SK-MEL-5 (cell line): ENCODE results near the gene PLCB2. TPM values are rescaled to one million over a fixed set of nuclear protein-coding genes. Genes with fewer than 3 reads are reported as not detected.
A peak's percentile ranks its signal among the peaks of the same experiment; 100 is the strongest.

Source experiments
- DNase-seq: peaks from one replicate; pipeline ENCODE4 v3.0.0-alpha.2; 2016; ENCODE audit warnings: low read depth, low spot score
- in situ Hi-C: cut with HindIII; loops from 2 replicates; pipeline ENCODE4 v1.10.0; 2016; ENCODE audit warnings: low sequenced_read_pairs, high pct_unique_total_duplicates, low pct_unique_long_range_greater_than_20kb
- polyA plus RNA-seq, 2 experiments: library from polyadenylated mRNA; depleted of rRNA; stranded (reverse); fragments of >200 nt; gene quantifications; 2 replicates each; pipeline ENCODE4 v1.2.3, GENCODE V29; 2015
- total RNA-seq: library from RNA; depleted of rRNA; stranded (reverse); fragments of >200 nt; shearing (Covaris generic); gene quantifications from 2 replicates; pipeline ENCODE4 v1.2.3, GENCODE V29; 2014; rRNA removed

PLCB2 gene
- 1.9 and 3.2 TPM in 2 replicates for total RNA-seq
- polyA plus RNA-seq (2015; cell fraction: cytosol; rRNA removed) = 0.69 and 1.4 TPM in 2 replicates
- 4.2 and 6.5 TPM in 2 replicates for polyA plus RNA-seq (2015; cell fraction: nucleus; rRNA removed)

DNA sequence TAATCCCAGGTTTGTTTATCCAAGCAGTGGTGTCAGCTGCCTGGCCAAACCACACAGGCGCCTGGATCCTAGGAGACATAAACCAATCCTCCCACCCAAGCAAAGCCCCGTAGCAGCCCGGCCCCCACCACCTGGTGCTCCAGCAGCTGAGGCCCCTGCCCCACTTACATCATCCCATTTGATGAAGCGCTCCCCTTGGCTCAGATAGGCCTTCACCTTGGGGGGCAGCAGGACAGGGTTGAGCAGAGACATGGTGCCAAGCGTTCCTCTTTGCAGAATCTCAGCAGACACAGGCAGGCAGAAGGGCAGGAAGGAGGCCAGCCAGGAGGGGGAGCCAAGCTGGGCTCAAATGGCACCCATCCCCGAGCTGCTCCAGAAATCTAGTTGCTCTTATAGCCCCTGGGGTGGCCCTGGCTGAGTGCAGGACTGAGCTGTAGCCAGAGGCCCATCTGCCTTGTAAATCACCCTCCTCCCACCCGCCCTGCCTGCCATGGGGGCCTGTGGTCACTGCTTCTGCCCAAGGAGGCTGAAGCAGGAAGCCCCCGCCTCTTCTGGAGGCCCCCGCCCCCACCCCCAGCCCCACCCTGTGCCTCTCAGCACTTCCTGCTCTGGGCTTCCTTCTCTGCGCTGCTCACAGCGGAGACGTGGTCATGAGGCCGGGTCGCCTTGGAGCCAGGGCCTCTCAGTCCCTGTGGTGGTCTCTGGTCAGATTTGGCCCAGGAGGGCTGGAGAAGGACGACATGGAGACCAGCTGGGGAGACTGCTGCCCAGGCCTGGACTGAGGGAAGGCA lies at the start of gene PLCB2:
TSS of gene PLCB2 (minus strand) at position 515 of the 791 bp plus-strand sequence. CDS start at position 252, 263 bp downstream.
- peak; percentile 35 for DNase-seq
- in situ Hi-C loops = no loop called here

DNA sequence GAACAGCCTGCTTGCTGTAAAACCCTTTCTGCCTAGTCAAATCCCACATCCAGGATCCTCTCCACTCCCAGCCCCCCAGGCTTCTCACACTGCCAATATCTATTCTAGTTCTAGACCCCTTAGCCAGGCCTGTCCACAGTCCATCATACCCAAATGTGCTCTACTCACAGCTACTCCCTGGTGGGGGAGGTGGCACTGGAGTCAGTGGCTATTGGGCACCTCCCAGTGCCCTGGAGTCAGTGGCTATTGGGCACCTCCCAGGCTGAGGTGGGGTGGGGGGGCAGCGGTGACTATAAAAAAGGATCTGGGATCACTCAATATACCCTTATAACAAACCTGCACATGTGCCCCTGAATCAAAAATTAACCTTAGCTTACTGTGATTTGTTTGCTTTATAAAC lies 49.5 kb upstream of the PLCB2 start:
- no peak for DNase-seq
- in situ Hi-C loops = no loop called here

DNA sequence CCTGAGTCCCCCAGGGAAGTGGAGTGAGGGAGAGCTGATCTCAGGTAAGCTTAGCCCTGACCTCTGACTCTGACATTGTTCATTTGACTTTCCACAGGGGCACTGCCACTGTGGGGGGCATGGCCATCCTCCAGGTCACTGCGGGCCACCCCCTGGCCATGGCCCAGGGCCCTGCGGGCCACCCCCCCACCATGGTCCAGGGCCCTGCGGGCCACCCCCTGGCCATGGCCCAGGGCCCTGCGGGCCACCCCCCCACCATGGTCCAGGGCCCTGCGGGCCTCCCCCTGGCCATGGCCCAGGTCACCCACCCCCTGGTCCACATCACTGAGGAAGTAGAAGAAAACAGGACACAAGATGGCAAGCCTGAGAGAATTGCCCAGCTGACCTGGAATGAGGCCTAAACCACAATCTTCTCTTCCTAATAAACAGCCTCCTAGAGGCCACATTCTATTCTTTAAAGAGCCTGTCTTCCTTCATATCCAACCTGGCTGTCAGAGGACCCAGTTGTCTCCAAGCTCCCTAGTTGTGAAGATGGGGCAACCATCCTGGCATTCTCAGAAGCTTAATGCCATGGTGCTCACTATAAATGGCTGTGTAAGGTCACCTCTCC lies 48.3 kb upstream of the PLCB2 start:
- no peak for DNase-seq
- in situ Hi-C loops = no loop called here

DNA sequence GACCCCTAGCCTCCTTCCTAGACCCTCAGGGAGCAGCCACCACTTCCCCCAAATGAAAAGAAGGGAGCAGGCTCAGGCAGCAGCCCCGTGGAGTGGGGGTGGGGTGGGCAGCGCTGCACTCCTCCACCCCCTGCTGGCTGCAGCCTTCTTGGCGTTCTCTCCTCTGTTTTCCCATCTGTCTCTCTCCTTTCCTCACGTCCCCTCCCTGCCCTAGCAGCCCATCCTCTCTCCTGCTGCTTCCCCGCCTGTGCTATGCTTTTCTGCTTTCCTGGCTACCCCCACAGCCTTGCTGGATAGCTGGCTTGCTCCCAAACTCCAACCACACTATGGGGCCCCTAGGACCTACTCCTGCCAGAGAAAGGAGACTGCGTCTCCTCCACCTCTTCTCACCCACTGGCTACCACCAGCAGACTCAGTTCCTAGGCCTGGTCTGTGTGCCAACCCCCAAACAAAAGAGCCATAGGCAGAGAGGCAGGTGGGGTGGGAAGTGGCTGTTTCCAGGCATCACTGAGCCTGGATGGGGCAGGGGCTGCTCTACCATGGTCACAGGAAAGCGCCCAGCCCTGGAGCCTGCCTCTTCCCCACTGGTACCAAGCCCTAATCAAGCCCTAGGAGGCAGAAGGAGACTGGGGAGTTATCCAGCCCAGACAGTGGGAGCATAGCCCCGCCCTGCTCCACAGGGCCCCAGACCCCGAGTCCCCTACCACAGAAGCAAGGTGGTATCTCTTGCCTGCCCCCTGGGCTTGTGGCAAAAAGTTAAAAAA lies 46.9 kb upstream of the PLCB2 start:
- in situ Hi-C loops = no loop called here
- peak; percentile 51 for DNase-seq

DNA sequence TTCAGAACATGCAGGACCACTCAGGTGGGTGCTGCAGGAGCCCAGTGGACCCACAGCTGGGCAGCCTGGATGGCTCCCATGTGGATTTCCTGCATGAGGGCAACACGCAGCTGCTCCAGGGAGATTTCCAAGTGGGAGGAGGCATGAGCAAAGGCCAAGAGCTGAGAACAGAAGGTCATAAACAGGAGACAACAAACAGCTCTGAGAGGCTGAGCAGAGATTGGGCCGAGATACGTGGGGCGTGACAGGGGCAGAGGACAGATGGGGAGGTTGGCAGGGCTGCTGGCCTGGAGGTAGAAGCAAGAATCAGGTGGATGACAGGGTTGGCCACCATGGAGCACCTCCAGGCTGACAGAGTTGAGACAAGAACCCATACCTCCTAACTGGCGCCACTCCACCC lies 46.0 kb upstream of the PLCB2 start:
- in situ Hi-C loops = no loop called here

GRCh38 chr15:40352281-40352901 lies 44.7 kb upstream of the PLCB2 start:
- in situ Hi-C loops = no loop called here
- no peak for DNase-seq

More for the DNA sequence above, 46.0 kb upstream of the PLCB2 start:
- no peak for DNase-seq

DNA sequence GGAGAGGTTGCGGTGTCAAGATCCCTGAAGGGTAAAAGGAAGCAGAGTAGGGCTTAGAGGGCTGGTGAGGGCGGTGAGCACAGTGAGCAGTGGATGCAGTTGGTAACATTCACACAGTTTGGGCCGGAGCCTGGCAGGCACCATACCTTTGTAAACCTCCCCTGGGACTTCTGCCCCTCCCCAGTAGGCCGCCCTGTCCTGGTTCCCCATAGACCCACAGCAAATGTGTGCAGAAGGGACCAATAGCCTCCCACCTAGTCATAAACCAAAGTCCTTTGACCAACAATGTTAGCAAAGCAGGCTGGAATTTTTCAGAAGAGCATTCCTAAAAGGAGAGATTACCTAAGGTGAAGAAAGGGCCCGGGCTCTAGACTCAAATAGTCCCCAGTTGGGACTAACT lies 41.4 kb upstream of the PLCB2 start:
- DNase-seq = no peak
- in situ Hi-C loops = no loop called here

- in situ Hi-C loops = no loop called here
- DNase-seq = no peak
These were observed 40.7 kb upstream of the PLCB2 start for GRCh38 chr15:40348474-40348870.

DNA sequence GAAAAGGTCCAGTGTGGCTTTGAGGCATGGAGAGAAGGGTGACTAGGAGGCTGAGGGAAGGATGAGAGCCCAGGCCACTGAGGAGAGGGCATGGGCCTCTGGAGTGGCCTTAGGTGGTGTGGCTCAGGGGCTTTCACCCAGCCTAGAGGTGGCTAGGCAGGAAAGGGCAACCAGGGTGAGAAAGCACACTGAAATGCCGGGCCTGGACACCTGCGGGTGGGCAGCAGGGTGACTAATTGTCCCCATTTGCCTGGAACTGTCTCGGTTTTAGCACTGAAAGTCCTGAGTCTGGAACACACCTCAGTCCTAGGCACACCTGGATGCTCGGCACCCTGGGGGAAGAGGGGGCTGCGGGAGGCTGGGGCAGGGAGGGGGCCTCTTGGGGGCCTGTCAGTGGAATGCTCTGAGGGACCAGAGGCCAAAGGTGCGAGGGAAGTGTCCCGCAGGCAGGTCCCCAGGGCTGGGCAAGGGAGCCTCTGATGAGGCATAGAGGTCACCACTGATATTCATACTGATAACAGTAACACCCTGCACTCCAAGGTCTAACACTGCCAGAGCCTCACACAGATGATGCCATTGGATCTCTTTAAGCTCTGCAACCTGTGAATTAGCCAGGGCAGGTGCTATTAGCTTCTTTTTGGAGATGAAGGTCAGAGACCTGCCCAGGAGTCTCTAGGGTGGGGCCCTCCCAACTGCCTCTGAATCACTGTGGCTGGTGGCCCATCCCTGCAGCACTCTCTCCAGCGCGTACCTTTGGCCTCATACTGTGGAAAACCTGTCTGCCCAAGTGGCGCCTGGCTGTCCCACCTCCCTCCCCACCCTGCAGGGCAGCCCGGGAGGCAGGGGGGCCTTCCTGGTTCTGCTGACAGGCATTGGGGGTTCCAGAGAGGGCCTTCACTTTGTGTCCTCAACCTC lies 40.1 kb upstream of the PLCB2 start:
- in situ Hi-C loops = no loop called here
- no peak for DNase-seq

DNA sequence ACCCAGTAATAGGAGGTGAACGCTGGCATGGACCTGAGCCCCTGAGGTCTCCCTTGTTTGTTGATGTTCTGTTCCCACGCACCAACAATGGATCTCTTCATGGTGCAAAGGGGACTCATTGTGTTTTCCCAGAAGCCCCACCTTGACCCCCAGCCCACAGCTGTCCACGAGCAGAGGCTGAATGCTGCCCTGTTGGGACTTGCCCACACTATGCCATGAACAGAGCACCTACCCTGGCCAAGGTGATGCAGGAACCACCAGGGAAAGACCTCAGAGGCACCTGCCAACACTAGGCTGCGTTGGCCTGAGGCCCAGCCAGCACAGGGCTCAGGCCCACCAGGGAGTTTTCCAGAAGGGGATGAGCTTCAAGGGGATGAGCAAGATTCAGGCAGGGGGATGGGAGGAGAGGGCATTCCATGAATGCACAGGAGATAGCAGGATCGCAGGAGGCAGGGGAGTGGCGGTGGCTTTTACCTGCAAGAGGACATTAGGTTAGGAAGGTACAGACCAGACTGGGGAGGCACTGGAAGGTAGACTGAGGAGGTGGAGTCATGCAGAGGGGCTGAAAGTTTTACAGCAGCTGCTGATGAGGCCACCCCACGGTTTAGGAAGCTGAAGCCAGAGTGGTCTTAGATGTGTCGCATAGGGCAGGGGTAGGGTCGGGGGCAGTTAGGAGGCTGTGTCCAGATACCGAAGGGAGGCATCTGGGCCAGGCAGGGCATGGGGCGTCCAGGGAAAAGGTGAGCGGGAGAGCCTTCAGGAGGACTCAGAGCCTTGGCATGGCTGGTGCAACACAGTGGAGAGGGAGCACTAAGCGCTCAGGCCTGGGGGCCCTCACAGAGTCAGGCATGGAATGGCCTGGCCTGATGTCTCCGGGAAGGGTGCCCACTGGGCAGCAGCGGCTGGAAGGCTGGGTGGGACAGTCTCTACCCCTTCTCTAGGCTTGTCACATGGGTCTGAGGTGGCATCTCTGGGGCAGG lies 39.1 kb upstream of the PLCB2 start:
- in situ Hi-C loops = no loop called here
- no peak for DNase-seq

DNA sequence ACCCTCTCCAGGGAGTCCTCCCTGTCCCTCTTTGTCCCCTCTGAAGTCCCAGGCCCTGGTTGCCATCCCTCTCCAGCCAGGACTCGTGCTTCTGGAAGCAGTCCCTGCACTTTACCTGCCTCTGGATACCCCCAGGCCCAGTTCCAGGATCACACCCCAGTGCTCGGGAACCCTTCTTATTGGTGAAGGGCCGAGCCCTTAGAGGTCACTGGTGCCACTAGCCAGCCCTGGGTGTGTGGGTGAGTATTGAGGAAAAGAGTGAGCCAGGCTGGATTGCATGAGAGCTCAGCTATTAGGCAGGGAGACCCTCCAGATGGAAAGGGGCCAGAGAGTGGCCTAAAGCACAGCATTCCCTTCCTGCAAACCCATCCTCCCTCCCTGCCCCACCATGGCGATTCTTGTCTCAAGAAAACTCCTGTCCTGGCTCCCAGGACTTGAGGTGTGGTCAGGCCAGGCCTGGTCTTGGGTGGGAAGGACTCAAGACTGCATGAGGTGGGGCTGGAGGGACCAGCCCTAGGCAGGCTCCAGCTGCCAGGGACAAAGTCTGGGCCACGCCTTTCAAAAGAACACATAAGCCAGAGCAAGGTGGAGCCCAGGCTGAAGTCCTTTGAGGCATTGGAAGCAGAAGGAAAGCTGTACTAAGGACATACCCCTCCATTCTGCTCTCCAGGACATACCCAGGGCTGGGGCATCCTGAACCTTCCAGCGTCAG lies 38.3 kb upstream of the PLCB2 start:
- in situ Hi-C loops = no loop called here
- no peak for DNase-seq

GRCh38 chr15:40345225-40345866 lies 37.6 kb upstream of the PLCB2 start:
- DNase-seq = no peak
- in situ Hi-C loops = no loop called here

- in situ Hi-C loops = no loop called here
These were observed 36.9 kb upstream of the PLCB2 start for GRCh38 chr15:40344631-40345120.

GRCh38 chr15:40344217-40344616 lies 36.5 kb upstream of the PLCB2 start:
- in situ Hi-C loops = no loop called here
- DNase-seq = no peak

More at GRCh38 chr15:40344631-40345120, 36.9 kb upstream of the PLCB2 start:
- DNase-seq = peak; percentile 67

DNA sequence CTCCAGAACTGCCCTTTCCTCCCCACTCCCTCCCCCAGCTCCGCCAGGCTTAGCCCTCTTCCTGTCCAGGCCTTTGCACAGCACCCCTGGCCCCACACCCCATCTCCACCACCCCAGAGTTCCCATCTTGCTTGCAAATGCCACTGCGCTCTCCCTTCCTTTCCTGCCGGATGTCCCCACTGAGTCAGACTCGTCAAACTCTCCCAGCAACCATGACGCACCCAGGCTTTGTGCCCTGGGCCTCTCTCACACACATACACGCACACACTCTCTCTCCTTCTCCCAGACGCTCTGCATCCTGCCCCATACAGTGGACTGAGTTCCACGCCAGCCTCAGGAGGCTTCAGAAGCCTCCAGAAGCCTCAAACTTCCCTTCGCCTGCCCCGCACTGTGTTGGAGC lies 35.8 kb upstream of the PLCB2 start:
- in situ Hi-C loops = no loop called here
- DNase-seq = no peak
